Ishikawa (cell line): Measurements from ENCODE around the gene ST6GALNAC4.

Source experiments
- CEBPB ChIP-seq: IDR thresholded peaks from 2 replicates; pipeline ENCODE4 v1.6.1; 2012
- CREB1 ChIP-seq: IDR thresholded peaks from 2 replicates; pipeline ENCODE4 v1.6.1; 2012; ENCODE audit warnings: low read depth
- EP300 ChIP-seq: IDR thresholded peaks from 2 replicates; pipeline ENCODE4 v1.6.1; 2012; ENCODE audit warnings: borderline replicate concordance
- RAD21 ChIP-seq: IDR thresholded peaks from 2 replicates; pipeline ENCODE4 v1.6.1; 2012; ENCODE audit warnings: low read depth
- REST ChIP-seq: IDR thresholded peaks from 2 replicates; pipeline ENCODE4 v1.6.1; 2012; ENCODE audit warnings: low read depth, mild to moderate bottlenecking
- TF ChIP-seq, protein P1 (sequence below): IDR thresholded peaks from 2 replicates; pipeline ENCODE4 v1.6.1; 2012

- TF ChIP-seq REST: no peak
- no peak for TF ChIP-seq EP300
- no peak for TF ChIP-seq CEBPB
- TF ChIP-seq, protein P1, sequence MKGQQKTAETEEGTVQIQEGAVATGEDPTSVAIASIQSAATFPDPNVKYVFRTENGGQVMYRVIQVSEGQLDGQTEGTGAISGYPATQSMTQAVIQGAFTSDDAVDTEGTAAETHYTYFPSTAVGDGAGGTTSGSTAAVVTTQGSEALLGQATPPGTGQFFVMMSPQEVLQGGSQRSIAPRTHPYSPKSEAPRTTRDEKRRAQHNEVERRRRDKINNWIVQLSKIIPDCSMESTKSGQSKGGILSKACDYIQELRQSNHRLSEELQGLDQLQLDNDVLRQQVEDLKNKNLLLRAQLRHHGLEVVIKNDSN: no peak
- no peak for TF ChIP-seq RAD21
- no peak for TF ChIP-seq CREB1
Measured at GRCh38 chr9:127920794-127921193, 4.0 kb upstream of the ST6GALNAC4 start.
